Neural cell (in vitro differentiated cells): ENCODE results near the gene FHIT. TPM values are rescaled to one million over a fixed set of nuclear protein-coding genes. Genes with fewer than 3 reads are reported as not detected.

ENCODE experiments used
- H2AFZ ChIP-seq: fragments of 200-600, 300-800 bp; sonication (generic), shearing (Covaris generic); 2 replicates; pipeline ENCODE4 v1.6.0; 2014; ENCODE audit warnings: low read depth, mild to moderate bottlenecking, antibody characterized with exemption, low read length, moderate library complexity
- H3F3A ChIP-seq: fragments of 200-600 bp; shearing (Covaris generic); 2 replicates; pipeline ENCODE4 v1.6.1; 2016; ENCODE audit warnings: mild to moderate bottlenecking, moderate library complexity, mixed read lengths, antibody characterized with exemption, low read length; ENCODE audit not compliant: insufficient read depth, poor library complexity, severe bottlenecking
- H3K27ac ChIP-seq: fragments of 200-600, 300-800 bp; sonication (generic), shearing (Covaris generic); 2 replicates; pipeline ENCODE4 v1.5.1; 2014; ENCODE audit warnings: mild to moderate bottlenecking, low read length, moderate library complexity
- H3K27me3 ChIP-seq: fragments of 300-800, 200-600 bp; sonication (generic), shearing (Covaris generic); 2 replicates; pipeline ENCODE4 v1.6.0; 2014; ENCODE audit warnings: mild to moderate bottlenecking, low read depth, low read length, moderate library complexity; ENCODE audit not compliant: insufficient read depth
- H3K36me3 ChIP-seq: fragments of 300-800, 200-600 bp; sonication (generic), shearing (Covaris generic); 2 replicates; pipeline ENCODE4 v1.5.1; 2014; ENCODE audit warnings: mild to moderate bottlenecking, antibody characterized with exemption, low read length, moderate library complexity; ENCODE audit not compliant: insufficient read depth
- H3K4me2 ChIP-seq: fragments of 300-800, 200-600 bp; sonication (generic), shearing (Covaris generic); 2 replicates; pipeline ENCODE4 v1.6.0; 2014; ENCODE audit warnings: mild to moderate bottlenecking, low read length
- H3K4me3 ChIP-seq: fragments of 300-800, 200-600 bp; sonication (generic), shearing (Covaris generic); 2 replicates; pipeline ENCODE4 v1.5.1; 2014; ENCODE audit warnings: mild to moderate bottlenecking, low read length, moderate library complexity
- H3K79me2 ChIP-seq: fragments of 200-600 bp; shearing (Covaris generic); replicated peaks from 2 replicates; pipeline ENCODE4 v1.6.0; 2014; ENCODE audit warnings: mild to moderate bottlenecking, low read length, moderate library complexity; ENCODE audit not compliant: insufficient read depth
- H3K9ac ChIP-seq: fragments of 300-800, 200-600 bp; sonication (generic), shearing (Covaris generic); 2 replicates; pipeline ENCODE4 v1.6.1; 2016; ENCODE audit warnings: mild to moderate bottlenecking, low read length, mixed read lengths
- H3K9me2 ChIP-seq: fragments of 200-600 bp; shearing (Covaris generic); 2 replicates; pipeline ENCODE4 v1.6.1; 2016; ENCODE audit warnings: mild to moderate bottlenecking, low read length, mixed read lengths; ENCODE audit not compliant: insufficient read depth
- H3K9me3 ChIP-seq: fragments of 200-600, 300-800 bp; sonication (generic), shearing (Covaris generic); 2 replicates; pipeline ENCODE4 v1.6.1; 2016; ENCODE audit warnings: mild to moderate bottlenecking, mixed run types, low read length, moderate library complexity, mixed read lengths
- H4K20me1 ChIP-seq: fragments of 200-600 bp; shearing (Covaris generic); 2 replicates; pipeline ENCODE4 v1.6.1; 2016; ENCODE audit warnings: mild to moderate bottlenecking, mixed run types; ENCODE audit not compliant: insufficient read depth
- EP300 ChIP-seq: fragments of 450-650 bp; conservative IDR thresholded peaks from 2 replicates; pipeline ENCODE4 v1.6.1; 2014; ENCODE audit warnings: antibody characterized with exemption, mild to moderate bottlenecking, moderate library complexity; ENCODE audit not compliant: poor library complexity, severe bottlenecking
- EZH2 ChIP-seq: fragments of 200-600, 300-800 bp; shearing (Covaris generic), sonication (generic); IDR thresholded peaks from 2 replicates; pipeline ENCODE4 v1.6.1; 2014; ENCODE audit warnings: antibody characterized with exemption, low read length, borderline replicate concordance, mild to moderate bottlenecking; ENCODE audit not compliant: insufficient read depth, poor library complexity, severe bottlenecking
- MXI1 ChIP-seq: fragments of 450-650 bp; conservative IDR thresholded peaks from 2 replicates; pipeline ENCODE4 v1.6.1; 2014; ENCODE audit warnings: antibody characterized with exemption, mild to moderate bottlenecking; ENCODE audit not compliant: poor library complexity, severe bottlenecking
- POLR2AphosphoS5 ChIP-seq: IDR thresholded peaks from 2 replicates; pipeline ENCODE4 v1.6.1; 2012
- RAD21 ChIP-seq: fragments of 450-650 bp; conservative IDR thresholded peaks from 2 replicates; pipeline ENCODE4 v1.6.1; 2014; ENCODE audit warnings: antibody characterized with exemption, mild to moderate bottlenecking, moderate library complexity
- SMC3 ChIP-seq: fragments of 450-650 bp; conservative IDR thresholded peaks from 2 replicates; pipeline ENCODE4 v1.6.1; 2014; ENCODE audit warnings: antibody characterized with exemption, mild to moderate bottlenecking, moderate library complexity; ENCODE audit not compliant: poor library complexity
- TAF1 ChIP-seq: IDR thresholded peaks from 2 replicates; pipeline ENCODE4 v1.6.1; 2012; ENCODE audit warnings: low read depth
- polyA plus RNA-seq: library from polyadenylated mRNA; depleted of rRNA; stranded (reverse); fragments of >200 nt; gene quantifications from 2 replicates; pipeline ENCODE4 v1.2.3, GENCODE V29; 2014
- TF ChIP-seq, protein P1 (sequence below): IDR thresholded peaks from 2 replicates; pipeline ENCODE4 v1.6.1; 2012; ENCODE audit warnings: borderline replicate concordance
- TF ChIP-seq, protein P2 (sequence below): fragments of 450-650 bp; IDR thresholded peaks from 2 replicates; pipeline ENCODE4 v1.5.1; 2014; ENCODE audit warnings: antibody characterized with exemption, mild to moderate bottlenecking, moderate library complexity; ENCODE audit not compliant: poor library complexity, severe bottlenecking

FHIT gene
- polyA plus RNA-seq, 1 donor from 2014 or later, result not detected

DNA sequence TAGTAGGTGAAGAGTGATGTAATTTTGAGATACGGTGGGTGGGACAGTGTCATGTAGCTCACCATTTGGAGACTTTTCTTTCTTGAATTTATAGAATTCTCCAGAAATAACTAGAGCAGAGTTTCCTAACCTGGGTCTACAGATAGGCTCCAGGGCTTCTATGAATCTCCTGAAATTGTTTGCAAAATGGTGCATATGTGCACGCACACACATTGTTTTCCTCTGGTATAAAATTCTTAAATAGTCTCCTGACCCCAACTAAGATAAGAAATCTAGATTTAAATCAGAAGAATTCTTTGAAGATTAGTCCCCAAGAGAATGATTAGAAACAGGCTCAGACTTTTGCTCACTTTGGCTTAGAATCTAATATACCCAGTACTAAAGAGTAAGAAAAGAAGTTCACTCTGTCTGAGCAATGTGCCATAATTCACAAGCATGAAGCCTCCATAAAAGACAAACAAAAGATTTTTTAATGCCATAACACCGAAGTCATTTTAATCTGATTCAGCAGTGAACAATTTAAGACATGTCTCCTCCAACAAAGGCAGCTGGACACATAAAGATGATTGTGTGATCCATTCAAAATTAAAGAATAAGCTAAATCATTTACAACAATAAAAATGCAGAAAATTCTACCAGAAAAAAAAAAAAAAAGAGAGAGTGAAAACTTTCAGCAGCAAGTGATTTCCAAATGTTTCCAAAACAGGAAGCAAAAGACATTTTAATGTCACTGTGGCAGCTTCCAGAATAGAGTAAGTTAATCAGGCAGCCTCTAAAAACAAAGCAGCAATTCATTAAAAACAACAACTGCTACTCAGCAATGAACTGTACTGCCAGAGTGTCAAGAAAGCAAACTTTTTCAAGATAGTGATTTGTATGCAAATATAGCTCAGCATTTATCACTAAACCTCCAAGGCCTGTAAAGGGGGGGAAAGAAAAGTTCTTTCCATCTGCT is 1225.9 kb downstream of the FHIT start:
- Histone ChIP-seq H3K9ac (no peak overlapping the region), H3K9me3 (no peaks in the 10 kb centered on the region), H3F3A (no peaks in the 10 kb centered on the region), H3K27ac (no peak overlapping the region), H3K36me3 (no peaks in the 10 kb centered on the region), H3K4me3 (no peak overlapping the region), H2AFZ (no peak overlapping the region), H4K20me1 (no peaks in the 10 kb centered on the region), H3K4me2 (no peak overlapping the region), H3K27me3 (no peaks in the 10 kb centered on the region), H3K9me2 (no peaks in the 10 kb centered on the region), H3K79me2 (no peaks in the 10 kb centered on the region)
- TF ChIP-seq EZH2, result no peak
- TF ChIP-seq, protein P1, sequence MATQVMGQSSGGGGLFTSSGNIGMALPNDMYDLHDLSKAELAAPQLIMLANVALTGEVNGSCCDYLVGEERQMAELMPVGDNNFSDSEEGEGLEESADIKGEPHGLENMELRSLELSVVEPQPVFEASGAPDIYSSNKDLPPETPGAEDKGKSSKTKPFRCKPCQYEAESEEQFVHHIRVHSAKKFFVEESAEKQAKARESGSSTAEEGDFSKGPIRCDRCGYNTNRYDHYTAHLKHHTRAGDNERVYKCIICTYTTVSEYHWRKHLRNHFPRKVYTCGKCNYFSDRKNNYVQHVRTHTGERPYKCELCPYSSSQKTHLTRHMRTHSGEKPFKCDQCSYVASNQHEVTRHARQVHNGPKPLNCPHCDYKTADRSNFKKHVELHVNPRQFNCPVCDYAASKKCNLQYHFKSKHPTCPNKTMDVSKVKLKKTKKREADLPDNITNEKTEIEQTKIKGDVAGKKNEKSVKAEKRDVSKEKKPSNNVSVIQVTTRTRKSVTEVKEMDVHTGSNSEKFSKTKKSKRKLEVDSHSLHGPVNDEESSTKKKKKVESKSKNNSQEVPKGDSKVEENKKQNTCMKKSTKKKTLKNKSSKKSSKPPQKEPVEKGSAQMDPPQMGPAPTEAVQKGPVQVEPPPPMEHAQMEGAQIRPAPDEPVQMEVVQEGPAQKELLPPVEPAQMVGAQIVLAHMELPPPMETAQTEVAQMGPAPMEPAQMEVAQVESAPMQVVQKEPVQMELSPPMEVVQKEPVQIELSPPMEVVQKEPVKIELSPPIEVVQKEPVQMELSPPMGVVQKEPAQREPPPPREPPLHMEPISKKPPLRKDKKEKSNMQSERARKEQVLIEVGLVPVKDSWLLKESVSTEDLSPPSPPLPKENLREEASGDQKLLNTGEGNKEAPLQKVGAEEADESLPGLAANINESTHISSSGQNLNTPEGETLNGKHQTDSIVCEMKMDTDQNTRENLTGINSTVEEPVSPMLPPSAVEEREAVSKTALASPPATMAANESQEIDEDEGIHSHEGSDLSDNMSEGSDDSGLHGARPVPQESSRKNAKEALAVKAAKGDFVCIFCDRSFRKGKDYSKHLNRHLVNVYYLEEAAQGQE, result no peak
- TF ChIP-seq SMC3, result no peak
- TF ChIP-seq, protein P2, sequence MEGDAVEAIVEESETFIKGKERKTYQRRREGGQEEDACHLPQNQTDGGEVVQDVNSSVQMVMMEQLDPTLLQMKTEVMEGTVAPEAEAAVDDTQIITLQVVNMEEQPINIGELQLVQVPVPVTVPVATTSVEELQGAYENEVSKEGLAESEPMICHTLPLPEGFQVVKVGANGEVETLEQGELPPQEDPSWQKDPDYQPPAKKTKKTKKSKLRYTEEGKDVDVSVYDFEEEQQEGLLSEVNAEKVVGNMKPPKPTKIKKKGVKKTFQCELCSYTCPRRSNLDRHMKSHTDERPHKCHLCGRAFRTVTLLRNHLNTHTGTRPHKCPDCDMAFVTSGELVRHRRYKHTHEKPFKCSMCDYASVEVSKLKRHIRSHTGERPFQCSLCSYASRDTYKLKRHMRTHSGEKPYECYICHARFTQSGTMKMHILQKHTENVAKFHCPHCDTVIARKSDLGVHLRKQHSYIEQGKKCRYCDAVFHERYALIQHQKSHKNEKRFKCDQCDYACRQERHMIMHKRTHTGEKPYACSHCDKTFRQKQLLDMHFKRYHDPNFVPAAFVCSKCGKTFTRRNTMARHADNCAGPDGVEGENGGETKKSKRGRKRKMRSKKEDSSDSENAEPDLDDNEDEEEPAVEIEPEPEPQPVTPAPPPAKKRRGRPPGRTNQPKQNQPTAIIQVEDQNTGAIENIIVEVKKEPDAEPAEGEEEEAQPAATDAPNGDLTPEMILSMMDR, result no peak
- TF ChIP-seq POLR2AphosphoS5, result no peak
- no peak for TF ChIP-seq TAF1

DNA sequence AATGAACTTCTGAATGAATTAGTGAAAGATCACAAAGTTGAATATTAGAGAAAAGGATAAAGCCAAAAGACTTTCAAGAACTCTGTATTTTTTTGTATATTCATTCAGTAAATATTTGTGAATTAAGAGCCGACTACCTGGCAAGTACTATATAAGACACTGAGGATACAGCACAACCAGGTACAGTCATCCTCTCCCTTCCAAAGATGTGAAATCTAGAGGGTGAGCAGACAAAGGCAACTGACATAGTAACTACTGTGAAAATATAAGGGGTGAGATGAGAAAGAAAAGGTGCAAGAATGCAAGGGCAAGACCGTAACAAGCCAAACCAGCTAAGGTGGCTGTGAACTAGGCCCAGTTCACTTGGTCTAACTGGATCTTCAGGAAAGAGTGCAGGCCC is 1226.9 kb downstream of the FHIT start:
- Histone ChIP-seq H2AFZ (no peak overlapping the region), H4K20me1 (no peaks in the 10 kb centered on the region), H3K4me2 (no peak overlapping the region), H3K9me2 (no peaks in the 10 kb centered on the region), H3K27me3 (no peaks in the 10 kb centered on the region), H3K9ac (no peak overlapping the region), H3K9me3 (no peaks in the 10 kb centered on the region), H3K79me2 (no peaks in the 10 kb centered on the region), H3F3A (no peaks in the 10 kb centered on the region), H3K27ac (no peak overlapping the region), H3K36me3 (no peaks in the 10 kb centered on the region), H3K4me3 (no peak overlapping the region)
- no peak for TF ChIP-seq MXI1
- no peak for TF ChIP-seq RAD21
- TF ChIP-seq SMC3, result no peak
- no peak for TF ChIP-seq EP300
- no peak for TF ChIP-seq TAF1
- TF ChIP-seq, protein P1, result no peak
- TF ChIP-seq, protein P2, result no peak
- TF ChIP-seq EZH2, result no peak
- no peak for TF ChIP-seq POLR2AphosphoS5
